SK-MEL-5 (cell line): ENCODE results near the gene MBOAT2. TPM values are rescaled to one million over a fixed set of nuclear protein-coding genes. Genes with fewer than 3 reads are reported as not detected.
"Not testable (repeated sequence)": the region's sequence is repeated elsewhere in the genome, so short reads cannot be mapped to it uniquely, and the experiment has no call there.

ENCODE experiments used
- DNase-seq: peaks from one replicate; pipeline ENCODE4 v3.0.0-alpha.2; 2016; ENCODE audit warnings: low read depth, low spot score
- in situ Hi-C: cut with HindIII; loops from 2 replicates; pipeline ENCODE4 v1.10.0; 2016; ENCODE audit warnings: low sequenced_read_pairs, high pct_unique_total_duplicates, low pct_unique_long_range_greater_than_20kb
- polyA plus RNA-seq, 2 experiments: library from polyadenylated mRNA; depleted of rRNA; stranded (reverse); fragments of >200 nt; gene quantifications; 2 replicates each; pipeline ENCODE4 v1.2.3, GENCODE V29; 2015
- total RNA-seq: library from RNA; depleted of rRNA; stranded (reverse); fragments of >200 nt; shearing (Covaris generic); gene quantifications from 2 replicates; pipeline ENCODE4 v1.2.3, GENCODE V29; 2014; rRNA removed

MBOAT2 gene, protein sequence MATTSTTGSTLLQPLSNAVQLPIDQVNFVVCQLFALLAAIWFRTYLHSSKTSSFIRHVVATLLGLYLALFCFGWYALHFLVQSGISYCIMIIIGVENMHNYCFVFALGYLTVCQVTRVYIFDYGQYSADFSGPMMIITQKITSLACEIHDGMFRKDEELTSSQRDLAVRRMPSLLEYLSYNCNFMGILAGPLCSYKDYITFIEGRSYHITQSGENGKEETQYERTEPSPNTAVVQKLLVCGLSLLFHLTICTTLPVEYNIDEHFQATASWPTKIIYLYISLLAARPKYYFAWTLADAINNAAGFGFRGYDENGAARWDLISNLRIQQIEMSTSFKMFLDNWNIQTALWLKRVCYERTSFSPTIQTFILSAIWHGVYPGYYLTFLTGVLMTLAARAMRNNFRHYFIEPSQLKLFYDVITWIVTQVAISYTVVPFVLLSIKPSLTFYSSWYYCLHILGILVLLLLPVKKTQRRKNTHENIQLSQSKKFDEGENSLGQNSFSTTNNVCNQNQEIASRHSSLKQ
- total RNA-seq: 11.5 and 15.6 TPM in 2 replicates
- 6.1 and 9.1 TPM in 2 replicates for polyA plus RNA-seq (2015; cell fraction: cytosol; rRNA removed)
- polyA plus RNA-seq (2015; cell fraction: nucleus; rRNA removed): 37.1 and 37.6 TPM in 2 replicates

DNA sequence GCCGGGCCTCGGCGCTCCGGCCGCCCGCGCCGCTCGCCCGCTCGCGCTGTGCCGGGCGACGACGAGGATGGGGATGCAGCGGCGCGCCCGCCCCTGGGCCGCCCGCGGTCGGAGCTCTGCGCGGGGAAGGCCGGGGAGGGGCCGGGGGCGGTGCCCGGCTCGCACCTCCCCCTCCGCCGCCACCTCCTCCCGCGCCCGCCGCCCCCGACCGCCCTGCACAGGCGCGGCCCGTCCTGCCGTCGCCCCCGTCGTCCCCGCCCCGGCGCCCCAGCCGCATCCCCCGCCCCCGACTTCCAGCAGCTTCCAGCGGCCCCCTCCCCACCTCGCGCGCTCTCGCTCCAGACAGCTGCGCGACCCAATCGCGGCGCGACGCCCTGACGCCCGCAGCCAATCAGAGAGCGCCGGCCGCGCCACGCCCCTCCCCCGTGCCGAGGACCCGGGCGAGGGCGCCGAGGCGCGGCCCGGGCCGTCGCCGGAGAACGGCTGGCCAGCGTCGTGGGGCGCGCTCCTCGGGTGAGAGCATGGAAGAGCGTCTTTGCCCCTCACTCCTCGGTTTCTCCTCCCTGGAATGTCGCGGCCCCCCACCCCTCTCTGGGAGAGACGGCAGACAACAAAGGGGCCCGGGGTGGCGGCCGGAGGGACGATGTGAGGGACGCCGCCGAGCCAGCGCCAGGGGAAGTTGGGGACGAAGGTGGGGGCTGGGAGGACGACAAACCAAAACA lies at the start of gene MBOAT2:
Gene MBOAT2, minus strand, starts transcription at position 69 of the 722 bp plus-strand sequence. CDS start 70 bp downstream, outside the sequence.
- in situ Hi-C loops: no loop called here
- peak; percentile 85 for DNase-seq

GRCh38 chr2:9052821-9053533 lies 49.5 kb upstream of the MBOAT2 start:
- DNase-seq: no peak
- in situ Hi-C loops: no loop called here

GRCh38 chr2:9051451-9051850 lies 48.0 kb upstream of the MBOAT2 start:
- in situ Hi-C loops, DNase-seq: not testable (repeated sequence)

GRCh38 chr2:9050122-9050809 lies 46.8 kb upstream of the MBOAT2 start:
- DNase-seq: no peak
- in situ Hi-C loops: no loop called here

DNA sequence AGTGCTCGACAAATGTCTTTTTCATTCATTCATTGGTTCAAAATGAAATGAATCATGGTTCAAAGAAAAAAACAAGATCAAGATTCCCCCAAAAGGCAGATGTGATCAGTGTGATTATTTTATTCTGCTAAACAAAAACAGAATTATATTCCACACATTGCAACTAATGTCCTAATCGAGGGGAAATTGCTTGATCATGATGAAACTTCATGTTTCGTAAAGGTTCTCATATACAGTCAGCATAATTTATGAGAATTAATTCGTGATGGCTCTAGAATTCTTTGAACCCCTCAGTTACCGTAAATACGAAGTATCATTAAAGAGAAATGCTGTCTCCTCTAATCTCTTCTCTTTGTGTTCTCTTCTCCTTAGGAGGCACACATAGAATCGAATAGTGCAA lies 42.1 kb upstream of the MBOAT2 start:
- no peak for DNase-seq
- in situ Hi-C loops: no loop called here

DNA sequence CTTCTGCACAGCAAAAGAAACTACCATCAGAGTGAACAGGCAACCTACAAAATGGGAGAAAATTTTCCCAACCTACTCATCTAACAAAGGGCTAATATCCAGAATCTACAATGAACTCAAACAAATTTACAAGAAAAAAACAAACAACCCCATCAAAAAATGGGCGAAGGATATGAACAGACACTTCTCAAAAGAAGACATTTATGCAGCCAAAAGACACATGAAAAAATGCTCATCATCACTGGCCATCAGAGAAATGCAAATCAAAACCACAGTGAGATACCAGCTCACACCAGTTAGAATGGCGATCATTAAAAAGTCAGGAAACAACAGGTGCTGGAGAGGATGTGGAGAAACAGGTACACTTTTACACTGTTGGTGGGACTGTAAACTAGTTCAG lies 40.0 kb upstream of the MBOAT2 start:
- DNase-seq, in situ Hi-C loops: not testable (repeated sequence)

- in situ Hi-C loops: no loop called here
These were observed 33.7 kb upstream of the MBOAT2 start for GRCh38 chr2:9037166-9037565.

GRCh38 chr2:9033385-9034168 lies 30.1 kb upstream of the MBOAT2 start:
- in situ Hi-C loops: no loop called here
- no peak for DNase-seq

More at GRCh38 chr2:9037166-9037565, 33.7 kb upstream of the MBOAT2 start:
- no peak for DNase-seq

GRCh38 chr2:9032536-9033255 lies 29.2 kb upstream of the MBOAT2 start:
- DNase-seq: no peak
- in situ Hi-C loops: no loop called here

DNA sequence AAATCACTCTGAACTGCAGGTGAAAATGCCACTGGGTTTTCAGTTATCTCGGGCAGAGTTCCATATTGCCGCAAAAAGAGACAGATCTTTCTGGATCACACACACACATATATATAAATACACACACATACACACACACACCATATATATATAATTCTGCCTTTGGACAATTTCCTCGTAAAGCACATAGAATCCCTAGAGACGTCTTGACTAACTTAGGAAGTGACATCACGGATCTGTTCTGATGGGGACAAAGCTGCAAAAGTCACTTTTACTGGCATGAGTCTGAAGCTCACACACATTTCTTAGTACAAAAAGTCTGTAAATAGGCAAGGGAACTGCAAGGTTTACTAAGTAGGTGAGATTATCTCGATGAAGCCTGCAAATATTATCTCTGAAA lies 28.6 kb upstream of the MBOAT2 start:
- in situ Hi-C loops: no loop called here
- DNase-seq: no peak

DNA sequence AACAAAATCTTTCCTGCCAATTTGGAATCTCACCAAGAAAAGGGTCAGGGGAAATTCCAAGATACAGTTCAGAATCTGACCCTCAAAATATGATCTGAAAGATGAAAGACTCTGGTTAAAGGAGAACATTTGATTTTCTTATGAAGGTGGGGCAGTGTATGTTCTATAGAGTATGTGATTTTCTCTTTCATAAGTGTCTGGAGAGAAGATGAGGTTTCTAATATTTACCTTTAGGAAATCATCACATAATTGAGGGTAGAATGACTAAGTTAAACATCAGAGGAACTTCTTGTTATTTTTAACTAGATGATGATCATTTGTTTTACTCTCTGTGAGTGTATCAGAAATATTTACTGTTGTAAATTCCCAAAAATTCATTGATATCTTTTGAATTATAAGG lies 27.8 kb upstream of the MBOAT2 start:
- in situ Hi-C loops: no loop called here
- DNase-seq: no peak

DNA sequence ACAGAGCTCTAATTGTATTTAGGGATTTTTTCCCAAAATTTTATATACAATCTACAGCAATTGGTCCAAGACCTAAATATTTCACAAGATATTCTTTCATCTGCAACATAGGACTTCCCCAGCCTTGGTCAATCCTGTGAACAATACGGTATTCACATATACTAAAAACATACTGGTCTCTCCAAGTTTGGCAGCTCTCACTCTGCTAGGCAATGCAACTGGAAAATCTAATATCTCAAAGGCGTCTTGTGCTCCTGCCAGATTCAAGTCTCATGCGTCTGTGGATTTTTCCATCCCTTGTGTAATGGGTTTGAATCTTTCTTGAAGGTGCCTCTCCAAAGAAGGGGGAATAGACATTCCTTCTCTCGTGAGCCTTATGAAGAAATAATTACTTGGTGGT lies 27.4 kb upstream of the MBOAT2 start:
- in situ Hi-C loops: no loop called here
- DNase-seq: no peak

DNA sequence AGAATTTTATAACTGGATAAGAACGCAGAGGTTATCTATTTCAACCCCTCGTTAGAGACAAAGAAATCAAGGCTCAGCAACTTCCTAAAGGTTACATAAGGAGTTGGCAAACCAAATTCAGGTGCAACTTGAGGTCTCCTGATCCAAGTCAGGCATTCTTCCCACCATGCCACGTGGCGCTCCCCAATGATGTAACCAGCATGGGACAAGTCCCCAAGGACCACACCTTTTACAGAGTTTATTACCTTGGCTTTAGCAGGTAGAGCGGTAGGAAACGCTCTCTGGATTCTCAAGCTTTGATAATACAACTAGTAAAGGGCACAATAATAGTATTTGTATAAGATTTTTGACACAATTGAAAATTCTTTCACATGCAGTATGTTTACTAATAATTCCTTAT lies 26.7 kb upstream of the MBOAT2 start:
- no peak for DNase-seq
- in situ Hi-C loops: no loop called here

GRCh38 chr2:9029721-9030120 lies 26.2 kb upstream of the MBOAT2 start:
- in situ Hi-C loops: no loop called here
- DNase-seq: no peak

GRCh38 chr2:9027884-9028283 lies 24.4 kb upstream of the MBOAT2 start:
- DNase-seq: no peak
- in situ Hi-C loops: no loop called here

DNA sequence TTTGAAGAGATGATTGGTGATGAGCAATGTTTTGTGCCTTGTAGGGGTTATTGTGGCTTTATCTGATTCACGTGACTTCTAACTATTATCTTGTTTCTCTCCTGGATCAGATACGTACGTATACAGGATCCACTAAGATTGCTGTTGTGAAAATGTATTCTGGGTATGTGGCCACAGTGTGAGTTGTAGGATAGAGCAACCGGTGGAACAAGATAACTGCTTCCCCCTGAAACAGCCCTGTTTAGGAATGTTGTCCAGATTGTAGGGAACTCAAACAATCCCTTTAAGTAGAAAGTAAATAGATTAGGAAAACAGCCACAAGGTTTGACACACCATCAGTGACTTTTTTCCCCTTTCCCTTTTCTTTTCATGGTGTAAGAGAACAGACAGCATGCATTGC lies 22.3 kb upstream of the MBOAT2 start:
- no peak for DNase-seq
- in situ Hi-C loops: no loop called here
